ENCODE data around the gene ZFYVE19.

DNA sequence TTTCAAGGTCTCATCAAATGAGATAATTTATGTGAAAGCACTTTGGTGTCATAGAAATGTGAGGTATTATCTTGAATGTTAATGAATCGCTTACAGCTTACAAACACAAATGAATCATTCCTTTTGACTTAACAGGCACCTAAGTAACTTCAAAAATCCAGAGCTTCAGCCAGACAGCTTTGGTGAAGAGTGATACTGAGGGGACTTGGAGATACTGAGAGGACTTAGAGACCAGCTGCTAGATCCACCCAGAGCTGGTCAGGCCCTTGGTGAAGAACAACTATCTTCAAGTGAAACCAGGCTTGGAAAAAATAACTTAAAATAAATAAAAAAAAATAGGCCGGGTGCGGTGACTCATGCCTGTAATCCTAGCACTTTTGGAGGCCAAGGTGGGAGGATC lies 16.2 kb upstream of the ZFYVE19 start:
- TF ChIP-seq, protein P1, sequence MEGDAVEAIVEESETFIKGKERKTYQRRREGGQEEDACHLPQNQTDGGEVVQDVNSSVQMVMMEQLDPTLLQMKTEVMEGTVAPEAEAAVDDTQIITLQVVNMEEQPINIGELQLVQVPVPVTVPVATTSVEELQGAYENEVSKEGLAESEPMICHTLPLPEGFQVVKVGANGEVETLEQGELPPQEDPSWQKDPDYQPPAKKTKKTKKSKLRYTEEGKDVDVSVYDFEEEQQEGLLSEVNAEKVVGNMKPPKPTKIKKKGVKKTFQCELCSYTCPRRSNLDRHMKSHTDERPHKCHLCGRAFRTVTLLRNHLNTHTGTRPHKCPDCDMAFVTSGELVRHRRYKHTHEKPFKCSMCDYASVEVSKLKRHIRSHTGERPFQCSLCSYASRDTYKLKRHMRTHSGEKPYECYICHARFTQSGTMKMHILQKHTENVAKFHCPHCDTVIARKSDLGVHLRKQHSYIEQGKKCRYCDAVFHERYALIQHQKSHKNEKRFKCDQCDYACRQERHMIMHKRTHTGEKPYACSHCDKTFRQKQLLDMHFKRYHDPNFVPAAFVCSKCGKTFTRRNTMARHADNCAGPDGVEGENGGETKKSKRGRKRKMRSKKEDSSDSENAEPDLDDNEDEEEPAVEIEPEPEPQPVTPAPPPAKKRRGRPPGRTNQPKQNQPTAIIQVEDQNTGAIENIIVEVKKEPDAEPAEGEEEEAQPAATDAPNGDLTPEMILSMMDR (IDR thresholded peaks at IDR 0.05): no peak
- TF ChIP-seq POLR2A (IDR thresholded peaks at IDR 0.05) (no peak), POLR2AphosphoS5 (IDR thresholded peaks at IDR 0.05) (no peak), EP300 (IDR thresholded peaks at IDR 0.05) (no peak)
